Right lobe of liver (tissue), 6 donors: ENCODE measurements around the gene DNMT3A. TPM values are rescaled to one million over a fixed set of nuclear protein-coding genes. Genes with fewer than 3 reads are reported as not detected.

Experiments used
- ATAC-seq, 4 donors: fragments of 200-7000 bp; cut with Tn5 transposase; one replicate each; pipeline ENCODE4 v1.9.1; 2020; ENCODE audit warnings: mild to moderate bottlenecking in 4 of 4, moderate library complexity in 4 of 4
- DNase-seq, 3 donors: peaks; one replicate each; pipeline ENCODE4 v3.0.0-alpha.2; 2020
- H3K27ac ChIP-seq, 3 donors: fragments of 200-600 bp; one replicate each; pipeline ENCODE4 v1.8.0; 2022
- H3K27me3 ChIP-seq, 2 donors: fragments of 200-600 bp; one replicate each; pipeline ENCODE4 v1.8.0; 2022
- H3K36me3 ChIP-seq, 4 donors: fragments of 200-600 bp; sonication (generic) in 1 of 4; one replicate each; pipeline versions ENCODE4 v1.5.1 to v1.8.0; 2017 to 2022; ENCODE audit warnings: control low read depth in 1 of 4
- H3K4me1 ChIP-seq, 4 donors: fragments of 200-600 bp; sonication (generic) in 1 of 4; one replicate each; pipeline versions ENCODE4 v1.5.1 to v1.8.0; 2017 to 2022; ENCODE audit warnings: control low read depth in 1 of 4
- H3K4me3 ChIP-seq, 3 donors: fragments of 200-600 bp; one replicate each; pipeline ENCODE4 v1.8.0; 2022
- H3K9me3 ChIP-seq, 4 donors: fragments of 200-600 bp; sonication (generic) in 1 of 4; one replicate each; pipeline versions ENCODE4 v1.5.1 to v1.8.0; 2017 to 2022; ENCODE audit warnings: control low read depth in 1 of 4
- CTCF ChIP-seq, 4 donors: fragments of 200-600 bp in 3 of 4; fragments of 450-650 bp in 1 of 4; IDR thresholded peaks; one replicate each; pipeline versions ENCODE4 v1.5.1 to v1.8.0; 2016 to 2022; ENCODE audit warnings: antibody characterized with exemption in 4 of 4, mild to moderate bottlenecking in 2 of 4
- POLR2A ChIP-seq: fragments of 450-650 bp; IDR thresholded peaks from one replicate; pipeline ENCODE4 v1.6.1; 2017; ENCODE audit warnings: antibody characterized with exemption, mild to moderate bottlenecking
- WGBS: methylation state at CpG from one replicate; pipeline ENCODE4 v1.1.6; 2018; ENCODE audit warnings: low coverage, low lambda C conversion rate; ENCODE audit not compliant: insufficient coverage; ENCODE audit errors: missing lambda C conversion rate; 5-methylcytosine and 5-hydroxymethylcytosine counted together
- intact Hi-C, 2 donors: fragments of 100-400 bp; cut with DNase I; formaldehyde crosslinking; loops; one replicate each; pipeline versions ENCODE4 v1.11.2 to v1.14.1; 2022
- total RNA-seq, 6 experiments: library from RNA; depleted of rRNA in 2 of 6; stranded (reverse); fragments of >200 nt in 2 of 6; fragmentation: NEBNext Ultra II Directional in 3 of 6; extraction: Animal tissue kit (Norgen Biotek cat#: 25700) in 3 of 6; gene quantifications; one replicate each; pipeline versions ENCODE4 v1.1.0 to v1.2.4, GENCODE V29; 2016 to 2023
- donor health status: DM: no; HTN: yes; CAD: no.
- donor health status: DM: no; HTN: no; CAD: no.
- donor health status: DM: no; HTN: no; CAD: no.
- donor health status: DM: no; HTN: yes; CAD: no.
- donor health status: DM: no; HTN: yes; CAD: no.

The DNMT3A gene
- total RNA-seq, 6 experiments from 2014 or later, result 4.9 to 13.3 (median 9.3) TPM

GRCh38 chr2:25380586-25381375 lies 39.1 kb upstream of the DNMT3A start:
- H3K4me3 ChIP-seq, result no peak overlapping the region
- H3K36me3 ChIP-seq, result no peaks in the 10 kb centered on the region
- DNase-seq (no peak), ATAC-seq (no peak)
- peaks cover 0 to 8% (median 1%) of the 10 kb centered on the region in 4 donors for H3K4me1 ChIP-seq
- H3K27me3 ChIP-seq, result no peaks in the 10 kb centered on the region
- 91% methylated on average over 10 of the region's 12 CpGs for WGBS
- no peak for TF ChIP-seq CTCF (IDR thresholded peaks at IDR 0.05)
- no peak for TF ChIP-seq POLR2A
- H3K9me3 ChIP-seq, result no peaks in the 10 kb centered on the region
- intact Hi-C loops, result no loop called here
- H3K27ac ChIP-seq, result no peak overlapping the region

GRCh38 chr2:25380023-25380422 lies 38.3 kb upstream of the DNMT3A start:
- ATAC-seq, result no peak
- H3K27me3 ChIP-seq, result no peaks in the 10 kb centered on the region
- no peaks in the 10 kb centered on the region for H3K9me3 ChIP-seq
- intact Hi-C loops, result no loop called here
- no peak overlapping the region for H3K4me3 ChIP-seq
- WGBS, result 95% methylated on average over 5 of the region's 5 CpGs
- no peak for DNase-seq
- H3K27ac ChIP-seq, result no peak overlapping the region
- H3K36me3 ChIP-seq, result no peaks in the 10 kb centered on the region
- H3K4me1 ChIP-seq, result peaks cover 0 to 8% (median 1%) of the 10 kb centered on the region in 4 donors
- TF ChIP-seq CTCF (IDR thresholded peaks at IDR 0.05) (no peak), POLR2A (no peak)

DNA sequence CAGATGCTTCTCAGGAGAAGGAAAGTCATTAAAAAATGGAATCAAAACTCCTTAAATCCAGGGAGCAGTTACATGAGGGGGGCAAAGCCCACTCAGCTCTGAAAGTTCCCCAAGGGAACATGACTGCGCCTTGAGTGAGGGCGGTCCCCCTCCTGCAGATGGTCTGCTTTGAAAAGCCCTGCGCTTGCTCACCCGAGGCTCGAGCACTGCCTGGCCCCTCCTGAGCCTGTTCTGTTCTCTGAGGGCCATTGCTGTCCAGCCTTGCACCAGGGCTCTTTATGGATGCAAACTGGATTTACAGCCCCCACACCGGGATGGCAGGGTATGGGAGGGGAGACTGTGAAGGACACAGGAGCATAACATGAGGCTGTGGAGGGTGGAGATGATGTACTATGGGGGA lies 37.8 kb upstream of the DNMT3A start:
- no peak for TF ChIP-seq CTCF (IDR thresholded peaks at IDR 0.05)
- TF ChIP-seq POLR2A, result no peak
- WGBS, result no CpG with 5 or more reads among the region's 6 CpGs
- DNase-seq (no peak), ATAC-seq (no peak)
- Histone ChIP-seq H3K36me3 (no peaks in the 10 kb centered on the region), H3K9me3 (no peaks in the 10 kb centered on the region), H3K4me1 (peaks cover 0 to 8% (median 1%) of the 10 kb centered on the region in 4 donors), H3K4me3 (no peak overlapping the region), H3K27me3 (no peaks in the 10 kb centered on the region), H3K27ac (no peak overlapping the region)
- intact Hi-C loops, result no loop called here

GRCh38 chr2:25378731-25379490 lies 37.2 kb upstream of the DNMT3A start:
- H3K4me3 ChIP-seq, result no peak overlapping the region
- DNase-seq (no peak), ATAC-seq (no peak)
- no peaks in the 10 kb centered on the region for H3K36me3 ChIP-seq
- WGBS, result 100% methylated on average over 2 of the region's 10 CpGs
- intact Hi-C loops, result no loop called here
- no peak overlapping the region for H3K27ac ChIP-seq
- no peaks in the 10 kb centered on the region for H3K27me3 ChIP-seq
- no peaks in the 10 kb centered on the region for H3K9me3 ChIP-seq
- H3K4me1 ChIP-seq, result peaks cover 0 to 8% (median 1%) of the 10 kb centered on the region in 4 donors
- TF ChIP-seq POLR2A (no peak), CTCF (IDR thresholded peaks at IDR 0.05) (no peak)
